DMS 273 (cell line): ENCODE measurements around the gene LPA.
A peak's percentile ranks its signal among the peaks of the same experiment; 100 is the strongest.
"Not testable (repeated sequence)": the region's sequence is repeated elsewhere in the genome, so short reads cannot be mapped to it uniquely, and the experiment has no call there.

Experiments
- DNase-seq: peaks from one replicate; lab custom pipeline; 2025; ENCODE audit not compliant: unreplicated experiment; lab: John Stamatoyannopoulos, UW

The LPA gene

GRCh38 chr6:160664198-160664597, at the start of gene LPA:
LPA (minus strand) TSS chr6:160664275; CDS start chr6:160664214, 61 bp downstream.
- DNase-seq = not testable (repeated sequence)

- DNase-seq = not testable (repeated sequence)
These were observed 44.9 kb upstream of the LPA start for GRCh38 chr6:160708993-160709392.

GRCh38 chr6:160704688-160705087, 40.6 kb upstream of the LPA start:
- not testable (repeated sequence) for DNase-seq

- not testable (repeated sequence) for DNase-seq
These were observed 38.0 kb upstream of the LPA start, which contains the start of gene PLG for GRCh38 chr6:160701918-160702680. PLG (plus strand) TSS chr6:160702244; CDS start chr6:160702305, 61 bp downstream.

- DNase-seq = no peak
These were observed 33.8 kb upstream of the LPA start for GRCh38 chr6:160697826-160698225.

GRCh38 chr6:160696884-160697283, 32.8 kb upstream of the LPA start:
- DNase-seq = not testable (repeated sequence)

GRCh38 chr6:160695622-160696021, 31.5 kb upstream of the LPA start:
- not testable (repeated sequence) for DNase-seq

- DNase-seq = not testable (repeated sequence)
These were observed 30.9 kb upstream of the LPA start for GRCh38 chr6:160695025-160695424.

- peak; percentile 7 for DNase-seq
These were observed 28.4 kb upstream of the LPA start for GRCh38 chr6:160692369-160692959.

GRCh38 chr6:160691617-160692016, 27.5 kb upstream of the LPA start:
- DNase-seq = no peak

- DNase-seq = no peak
These were observed 26.4 kb upstream of the LPA start for GRCh38 chr6:160690458-160690857.

- DNase-seq = no peak
These were observed 21.8 kb upstream of the LPA start for GRCh38 chr6:160685762-160686450.

- not testable (repeated sequence) for DNase-seq
These were observed 21.2 kb upstream of the LPA start for GRCh38 chr6:160685101-160685761.

- DNase-seq = peak; percentile 50
These were observed 15.3 kb upstream of the LPA start for GRCh38 chr6:160679402-160679769.

GRCh38 chr6:160678744-160679401, 14.8 kb upstream of the LPA start:
- no peak for DNase-seq

- no peak for DNase-seq
These were observed 14.2 kb upstream of the LPA start for GRCh38 chr6:160678230-160678629.

- not testable (repeated sequence) for DNase-seq
These were observed 12.3 kb upstream of the LPA start for GRCh38 chr6:160676418-160676817.

- DNase-seq = no peak
These were observed 4.5 kb upstream of the LPA start for GRCh38 chr6:160668589-160668988.

- DNase-seq = peak; percentile 46
These were observed 3.8 kb upstream of the LPA start for GRCh38 chr6:160667639-160668481.

GRCh38 chr6:160662842-160663241, 1.2 kb downstream of the LPA start:
- no peak for DNase-seq
